Activated CD8-positive, alpha-beta memory T cell treated with anti-CD3 and anti-CD28 coated beads, Interleukin-2, amount 50 U/mL, for 4 hours (primary cell): ENCODE data around the gene IFITM10.
"Not testable (repeated sequence)": the region's sequence is repeated elsewhere in the genome, so short reads cannot be mapped to it uniquely, and the experiment has no call there.

Experiments used
- DNase-seq: peaks from one replicate; pipeline ENCODE4 v3.0.0-alpha.2; 2020

The IFITM10 gene

GRCh38 chr11:1777737-1778136 lies 27.3 kb upstream of the IFITM10 start:
- no peak for DNase-seq

DNA sequence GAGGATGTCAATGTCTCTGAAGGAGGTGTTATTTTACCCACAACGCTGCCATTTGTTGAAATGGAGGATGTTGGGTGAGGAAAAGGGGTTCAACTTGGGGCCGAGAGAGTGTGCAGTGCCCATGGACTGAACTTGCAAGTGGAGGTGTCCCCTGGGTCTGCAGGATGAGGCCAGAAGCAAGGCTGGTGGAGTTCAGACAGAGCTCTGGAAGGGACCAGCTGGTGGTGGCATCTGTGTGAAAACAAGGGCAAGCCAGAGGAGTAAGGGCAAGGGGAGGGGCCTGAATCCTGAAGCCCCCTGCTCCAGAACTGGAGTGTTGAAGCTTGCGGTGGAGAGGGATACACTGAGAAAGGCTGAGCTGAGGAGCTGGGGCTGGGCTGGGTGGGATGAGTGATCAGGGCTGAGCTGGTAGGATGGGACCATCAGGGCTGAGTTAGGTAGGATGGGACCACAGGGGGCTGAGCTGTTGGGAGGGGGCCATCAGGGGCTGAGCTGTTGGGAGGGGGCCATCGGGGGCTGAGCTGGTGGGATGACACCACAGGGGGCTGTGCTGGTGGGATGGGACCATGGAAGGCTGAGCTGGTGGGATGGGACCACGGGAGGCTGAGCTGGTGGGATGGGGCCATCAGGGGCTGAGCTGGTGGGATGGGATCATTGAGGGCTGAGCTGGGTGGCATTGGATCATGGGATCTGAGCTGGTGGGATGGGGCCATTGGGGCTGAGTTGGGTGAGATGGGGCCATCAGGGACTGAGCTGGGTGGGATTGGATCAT lies 26.7 kb upstream of the IFITM10 start:
- DNase-seq = no peak

GRCh38 chr11:1776331-1776851 lies 26.0 kb upstream of the IFITM10 start:
- DNase-seq = no peak

GRCh38 chr11:1774886-1775285 lies 24.5 kb upstream of the IFITM10 start:
- DNase-seq = no peak

- no peak for DNase-seq
Measured at GRCh38 chr11:1773994-1774550, 23.7 kb upstream of the IFITM10 start.

GRCh38 chr11:1773131-1773993 lies 23.0 kb upstream of the IFITM10 start:
- DNase-seq = no peak

DNA sequence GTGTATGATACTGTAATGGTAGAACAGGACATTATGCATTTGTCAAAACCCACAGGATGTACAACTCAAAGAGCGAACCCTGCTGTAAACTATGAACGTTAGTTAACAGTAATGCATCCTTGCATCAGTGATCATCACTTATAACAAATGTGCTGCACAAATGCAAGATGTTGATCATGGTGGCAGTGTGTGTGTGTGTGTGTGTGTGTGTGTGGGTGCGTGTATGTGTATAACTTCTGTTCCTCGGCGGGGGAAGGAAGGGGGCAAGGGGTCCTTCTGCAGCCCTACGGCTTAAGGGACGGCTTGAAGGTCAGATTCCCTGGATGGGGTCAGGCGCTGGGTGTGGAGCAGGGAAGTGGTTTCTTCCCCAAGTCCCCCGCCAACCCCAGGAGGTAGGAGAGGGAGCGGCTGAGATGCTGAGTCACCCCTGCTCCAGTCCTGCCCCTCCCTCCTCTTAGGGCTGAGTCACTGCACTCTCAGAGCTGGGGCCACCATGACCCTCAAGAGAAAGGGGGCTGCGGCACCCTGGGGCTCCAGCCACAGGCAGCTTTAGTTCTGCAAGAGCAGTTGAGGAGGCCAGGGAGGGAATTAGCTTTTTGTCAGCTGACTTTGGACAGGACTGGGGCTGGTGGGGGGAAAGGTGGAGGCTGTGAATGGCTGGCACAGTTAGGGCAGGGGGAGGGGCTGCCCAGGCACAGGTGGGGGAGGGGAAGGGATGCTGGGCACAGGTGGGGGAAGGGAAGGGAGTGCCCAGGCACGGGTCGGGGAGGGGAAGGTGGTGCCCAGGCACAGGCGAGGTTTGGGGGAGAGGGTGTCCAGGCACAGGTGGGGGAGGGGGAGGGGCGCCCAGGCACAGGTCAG lies 22.1 kb upstream of the IFITM10 start:
- DNase-seq = peak; percentile 60

- DNase-seq = no peak
Measured at GRCh38 chr11:1771700-1772099, 21.3 kb upstream of the IFITM10 start.

DNA sequence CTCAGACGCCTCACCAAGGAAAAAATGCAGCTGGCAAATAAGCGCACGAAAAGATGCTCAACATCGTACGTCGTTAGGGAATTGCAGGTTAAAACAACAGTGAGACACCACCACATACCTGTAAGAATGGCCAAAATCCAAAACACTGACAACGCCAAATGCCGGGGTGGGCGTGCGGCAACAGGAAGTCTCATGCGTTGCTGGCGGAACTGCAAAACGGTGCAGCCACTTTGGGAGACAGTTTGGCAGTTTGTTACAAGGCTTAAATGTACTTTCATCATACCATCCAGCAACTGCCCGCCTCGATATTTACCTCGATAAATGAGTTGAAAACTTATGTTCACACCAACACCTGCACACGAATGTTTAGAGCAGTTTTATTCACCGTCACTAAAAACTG lies 20.9 kb upstream of the IFITM10 start:
- DNase-seq = no peak

GRCh38 chr11:1770528-1770927 lies 20.1 kb upstream of the IFITM10 start:
- no peak for DNase-seq

- no peak for DNase-seq
Measured at GRCh38 chr11:1770061-1770460, 19.7 kb upstream of the IFITM10 start.

DNA sequence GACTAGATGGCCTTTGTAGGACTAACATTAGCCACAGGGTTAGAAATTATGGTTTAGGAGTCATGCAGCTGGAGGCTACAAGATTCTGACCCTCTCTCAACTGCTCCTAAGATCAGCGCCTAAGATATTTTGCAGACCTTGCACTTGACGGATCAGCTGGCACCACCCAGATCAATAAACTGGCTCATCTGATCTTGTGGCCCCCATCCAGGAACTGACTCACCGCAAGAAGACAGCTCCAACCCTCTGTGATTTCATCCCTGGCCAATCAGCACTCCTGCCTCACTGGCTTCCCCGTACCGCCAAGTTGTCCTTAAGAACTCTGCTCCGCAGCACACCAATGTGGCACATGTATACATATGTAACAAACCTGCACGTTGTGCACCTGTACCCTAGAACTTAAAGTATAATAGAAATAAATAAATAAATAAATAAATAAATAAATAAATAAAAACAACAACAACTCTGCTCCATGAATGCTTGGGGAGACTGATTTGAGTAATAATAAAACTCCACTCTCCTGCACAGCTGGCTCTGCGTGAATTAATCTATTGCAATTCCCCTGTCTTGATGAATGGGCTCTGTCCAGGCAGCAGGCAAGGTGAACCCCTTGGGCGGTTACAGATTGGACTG lies 19.0 kb upstream of the IFITM10 start:
- DNase-seq = not testable (repeated sequence)

DNA sequence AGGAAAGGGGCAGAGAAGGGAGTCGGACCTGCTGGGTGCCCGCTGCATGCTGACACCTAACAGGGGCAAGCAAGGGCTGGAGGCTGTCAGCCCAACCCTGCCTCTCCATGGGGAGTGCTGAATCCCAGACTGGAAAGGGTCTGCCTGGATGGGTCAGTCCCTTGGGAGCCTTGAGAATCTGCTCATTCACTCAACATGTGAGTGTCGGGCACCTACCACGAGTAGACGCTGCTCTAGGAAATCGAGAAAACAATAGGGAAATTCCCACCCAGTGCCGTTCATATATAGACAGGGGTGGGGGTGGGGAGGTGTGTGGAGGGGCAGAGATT lies 17.7 kb upstream of the IFITM10 start:
- DNase-seq = no peak

GRCh38 chr11:1767399-1768140 lies 17.2 kb upstream of the IFITM10 start:
- no peak for DNase-seq

DNA sequence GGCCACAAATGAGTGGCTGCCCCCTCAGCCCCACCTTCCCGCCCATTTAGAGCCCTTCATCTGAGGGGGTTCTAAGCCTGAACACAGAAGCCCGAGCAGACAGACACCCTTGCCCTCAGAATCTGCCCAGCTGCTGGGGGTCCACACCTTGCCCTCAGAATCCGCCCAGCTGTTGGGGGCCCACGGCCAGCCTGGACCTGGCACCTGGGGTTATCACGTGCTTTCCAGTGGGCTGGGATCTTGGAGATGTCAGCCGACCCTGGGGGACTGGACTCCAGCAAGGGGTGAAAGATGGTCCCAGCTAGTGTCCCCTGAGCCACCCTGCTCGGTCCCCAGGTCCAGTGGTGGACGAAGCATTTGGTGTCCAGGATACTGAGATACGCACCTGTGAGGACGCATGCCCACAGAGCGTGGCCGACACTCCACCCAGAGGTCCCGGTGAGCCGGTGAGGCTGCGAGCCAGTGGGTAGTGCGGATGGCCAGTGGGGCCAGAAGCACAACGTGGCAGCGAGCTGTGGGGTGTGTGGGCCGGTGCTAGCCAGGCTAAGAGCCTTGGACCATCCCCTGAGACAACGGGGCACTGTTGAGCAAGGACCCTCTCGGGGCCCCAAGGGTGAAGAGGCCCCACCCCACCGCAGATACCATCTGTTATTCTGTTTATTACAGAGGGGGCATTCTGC lies 16.5 kb upstream of the IFITM10 start:
- no peak for DNase-seq

- DNase-seq = no peak
Measured at GRCh38 chr11:1765871-1766718, 15.7 kb upstream of the IFITM10 start.

DNA sequence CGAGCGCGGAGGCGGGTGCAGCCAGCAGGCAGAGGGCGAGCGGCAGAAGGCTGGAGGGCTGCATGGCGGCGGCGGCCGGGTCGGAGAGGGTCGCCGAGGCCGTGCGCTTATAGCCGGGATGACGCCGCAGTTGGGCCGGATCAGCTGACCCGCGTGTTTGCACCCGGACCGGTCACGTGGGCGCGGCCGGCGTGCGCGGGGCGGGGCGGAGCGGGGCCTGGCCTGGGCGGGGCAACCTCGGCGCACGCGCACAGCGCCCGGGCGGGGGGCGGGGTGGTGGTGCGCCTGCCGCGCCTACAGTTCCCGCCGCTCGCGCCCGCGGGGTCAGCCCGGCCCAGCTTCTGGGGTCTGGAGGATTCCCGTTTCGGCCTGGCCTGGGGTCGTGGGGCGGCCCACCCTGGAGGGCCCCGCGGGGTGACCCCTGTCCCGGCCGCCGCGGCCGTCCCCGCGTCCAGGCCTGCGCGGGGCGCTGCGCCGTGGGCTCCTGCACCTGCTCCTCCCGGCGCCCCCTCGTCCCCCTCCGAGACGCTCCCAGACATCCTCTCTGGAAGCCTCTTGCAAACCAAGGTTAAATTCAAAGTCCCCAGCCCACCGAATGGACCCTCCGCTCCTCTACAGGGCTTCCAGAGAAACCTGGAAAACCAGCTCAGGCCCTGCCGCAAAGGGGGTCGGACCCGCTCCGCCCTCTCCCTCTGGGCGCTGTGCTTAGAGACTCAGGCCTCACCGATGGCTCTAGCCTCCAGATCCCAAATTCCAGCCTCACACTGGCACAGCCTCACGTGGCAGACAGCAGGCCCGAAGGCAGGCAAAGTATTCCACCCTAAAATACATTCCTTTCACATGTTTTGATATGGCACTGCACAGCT lies 13.6 kb upstream of the IFITM10 start, which contains the start of gene CTSD:
Gene CTSD, minus strand, starts transcription at position 132 of the 866 bp plus-strand sequence. Its CDS starts 68 bp downstream, at position 64.
- peak; percentile 87 for DNase-seq

- DNase-seq = no peak
Measured at GRCh38 chr11:1763336-1763795, 13.0 kb upstream of the IFITM10 start.
